ENCODE measurements around the gene RBM23. TPM values are rescaled to one million over a fixed set of nuclear protein-coding genes. Genes with fewer than 3 reads are reported as not detected.
"Not testable (repeated sequence)": the region's sequence is repeated elsewhere in the genome, so short reads cannot be mapped to it uniquely, and the experiment has no call there.

Gene RBM23
- total RNA-seq, 1 experiment from 2014 or later: 63.2 TPM

DNA sequence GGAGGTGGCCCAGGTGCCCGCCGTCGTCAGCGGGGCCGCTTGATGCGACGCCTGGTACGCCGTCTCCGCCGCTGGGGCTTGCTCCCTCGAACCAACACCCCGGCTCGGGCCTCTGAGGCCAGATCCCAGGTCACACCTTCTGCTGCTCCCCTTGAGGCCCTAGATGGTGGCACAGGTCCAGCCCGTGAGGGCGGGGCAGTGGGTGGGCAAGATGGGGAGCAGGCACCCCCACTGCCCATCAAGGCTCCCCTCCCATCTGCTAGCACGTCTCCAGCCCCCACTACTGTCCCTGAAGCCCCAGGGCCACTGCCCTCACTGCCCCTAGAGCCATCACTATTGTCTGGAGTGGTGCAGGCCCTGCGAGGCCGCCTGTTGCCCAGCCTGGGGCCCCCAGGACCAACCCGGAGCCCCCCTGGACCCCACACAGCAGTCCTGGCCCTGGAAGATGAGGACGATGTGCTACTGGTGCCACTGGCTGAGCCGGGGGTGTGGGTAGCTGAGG is 41.9 kb downstream of the RBM23 start:
- in situ Hi-C loops (cut with HindIII; ENCODE audit: low pct_unique_long_range_greater_than_20kb, low sequenced_read_pairs): no loop called here
- no peak for DNase-seq (ENCODE audit: low read depth, low spot score)

- DNase-seq (ENCODE audit: low read depth, low spot score): no peak
- in situ Hi-C loops (cut with HindIII; ENCODE audit: low pct_unique_long_range_greater_than_20kb, low sequenced_read_pairs): no loop called here
Measured at GRCh38 chr14:22875748-22876319, 43.1 kb downstream of the RBM23 start.

DNA sequence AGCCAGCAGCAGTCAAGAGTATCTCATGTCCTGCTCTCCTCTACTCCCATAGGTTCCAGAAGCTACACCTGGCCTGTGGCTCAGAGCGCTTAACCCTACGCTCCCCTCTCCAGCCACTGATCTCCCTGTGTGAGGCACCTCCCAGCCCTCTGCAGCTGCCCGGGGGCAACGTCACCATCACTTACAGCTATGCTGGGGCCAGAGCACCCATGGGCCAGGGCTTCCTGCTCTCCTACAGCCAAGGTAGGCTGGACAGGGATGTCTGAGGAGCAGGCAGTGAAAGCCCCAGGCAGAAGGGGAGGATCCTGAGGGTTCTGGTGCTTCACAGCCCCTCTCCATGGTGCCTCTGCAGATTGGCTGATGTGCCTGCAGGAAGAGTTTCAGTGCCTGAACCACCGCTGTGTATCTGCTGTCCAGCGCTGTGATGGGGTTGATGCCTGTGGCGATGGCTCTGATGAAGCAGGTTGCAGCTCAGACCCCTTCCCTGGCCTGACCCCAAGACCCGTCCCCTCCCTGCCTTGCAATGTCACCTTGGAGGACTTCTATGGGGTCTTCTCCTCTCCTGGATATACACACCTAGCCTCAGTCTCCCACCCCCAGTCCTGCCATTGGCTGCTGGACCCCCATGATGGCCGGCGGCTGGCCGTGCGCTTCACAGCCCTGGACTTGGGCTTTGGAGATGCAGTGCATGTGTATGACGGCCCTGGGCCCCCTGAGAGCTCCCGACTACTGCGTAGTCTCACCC is 43.8 kb downstream of the RBM23 start:
- in situ Hi-C loops (cut with HindIII; ENCODE audit: low pct_unique_long_range_greater_than_20kb, low sequenced_read_pairs): no loop called here
- no peak for DNase-seq (ENCODE audit: low read depth, low spot score)

- in situ Hi-C loops (cut with HindIII; ENCODE audit: low pct_unique_long_range_greater_than_20kb, low sequenced_read_pairs): no loop called here
- DNase-seq (ENCODE audit: low read depth, low spot score): no peak
Measured at GRCh38 chr14:22872833-22873520, 46.0 kb downstream of the RBM23 start.

GRCh38 chr14:22872033-22872832 is 46.7 kb downstream of the RBM23 start:
- DNase-seq (ENCODE audit: low read depth, low spot score): peak; percentile 85
- in situ Hi-C loops (cut with HindIII; ENCODE audit: low pct_unique_long_range_greater_than_20kb, low sequenced_read_pairs): no loop called here

GRCh38 chr14:22871224-22872032 is 47.5 kb downstream of the RBM23 start, which contains the start of gene LRP10:
Gene LRP10 (plus strand): TSS chr14:22871740. CDS start chr14:22872304, 564 bp downstream.
- DNase-seq (ENCODE audit: low read depth, low spot score): peak; percentile 89
- in situ Hi-C loops (cut with HindIII; ENCODE audit: low pct_unique_long_range_greater_than_20kb, low sequenced_read_pairs): no loop called here

DNA sequence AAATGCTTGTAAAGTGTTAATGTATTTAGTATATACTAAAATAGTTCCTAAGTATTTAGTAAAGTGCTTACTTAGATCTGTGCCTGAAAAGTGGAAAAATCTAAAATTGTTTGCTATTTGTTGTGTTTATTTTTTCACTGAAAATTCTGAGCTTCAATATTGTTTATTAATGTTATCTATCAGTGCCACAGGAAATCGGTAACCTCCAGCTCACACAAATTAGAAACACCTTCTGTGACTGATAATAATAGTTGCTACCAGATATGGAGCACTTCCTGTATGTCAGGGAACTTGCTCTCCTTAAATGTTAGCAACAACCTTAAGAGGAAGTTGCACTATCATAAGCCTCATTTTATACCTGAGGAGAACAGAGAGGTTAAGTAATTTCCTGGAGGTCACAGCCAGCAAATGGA is 48.1 kb downstream of the RBM23 start:
- DNase-seq (ENCODE audit: low read depth, low spot score): no peak
- in situ Hi-C loops (cut with HindIII; ENCODE audit: low pct_unique_long_range_greater_than_20kb, low sequenced_read_pairs): no loop called here

GRCh38 chr14:22866874-22867273 is 52.1 kb downstream of the RBM23 start:
- DNase-seq (ENCODE audit: low read depth, low spot score): no peak
- in situ Hi-C loops (cut with HindIII; ENCODE audit: low pct_unique_long_range_greater_than_20kb, low sequenced_read_pairs): no loop called here

DNA sequence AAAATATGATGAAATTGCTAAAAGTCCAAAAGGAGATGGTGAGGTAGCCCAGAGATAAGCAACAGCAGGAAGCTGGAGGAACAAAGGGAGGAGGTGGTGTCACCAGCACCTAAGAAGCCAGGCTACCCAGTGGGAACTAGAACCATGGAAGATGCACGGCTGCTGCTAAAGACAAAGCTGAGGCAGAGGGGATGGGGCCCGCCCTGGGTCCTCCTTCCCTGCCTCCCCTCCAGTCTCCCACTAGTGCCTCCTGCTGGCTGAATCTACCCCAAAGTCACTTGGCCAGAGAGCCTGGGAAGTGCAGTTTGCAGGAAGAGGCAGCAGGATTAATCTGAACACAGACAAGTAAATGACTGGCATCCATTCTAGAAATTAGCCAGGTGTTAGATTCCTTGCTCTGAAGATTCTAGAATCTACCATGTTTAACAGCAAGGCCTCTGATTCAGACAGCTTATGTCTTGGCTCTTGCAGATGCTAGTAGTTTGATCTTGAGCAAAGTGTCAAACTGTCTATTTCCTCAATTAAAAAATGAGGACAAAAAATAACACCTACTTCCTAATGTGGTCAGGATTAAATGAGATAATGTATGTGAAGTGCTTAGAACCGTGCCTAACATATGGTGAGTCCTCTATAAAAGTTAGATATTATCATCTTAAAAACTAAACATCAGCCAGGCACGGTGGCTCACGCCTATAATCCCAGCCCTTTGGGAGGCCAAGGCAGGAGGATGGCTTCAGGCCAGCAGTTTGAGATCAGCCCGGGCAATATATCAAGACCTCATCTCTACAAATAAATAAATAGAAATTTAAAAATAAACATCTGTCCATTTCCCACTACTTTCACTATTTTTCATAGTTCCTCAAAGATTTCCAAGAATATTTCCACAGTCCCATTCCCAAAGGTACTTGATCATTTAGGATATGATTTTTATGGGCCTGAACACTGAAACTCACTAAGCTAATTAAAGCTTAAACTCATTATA is 53.2 kb downstream of the RBM23 start:
- in situ Hi-C loops (cut with HindIII; ENCODE audit: low pct_unique_long_range_greater_than_20kb, low sequenced_read_pairs): no loop called here

DNA sequence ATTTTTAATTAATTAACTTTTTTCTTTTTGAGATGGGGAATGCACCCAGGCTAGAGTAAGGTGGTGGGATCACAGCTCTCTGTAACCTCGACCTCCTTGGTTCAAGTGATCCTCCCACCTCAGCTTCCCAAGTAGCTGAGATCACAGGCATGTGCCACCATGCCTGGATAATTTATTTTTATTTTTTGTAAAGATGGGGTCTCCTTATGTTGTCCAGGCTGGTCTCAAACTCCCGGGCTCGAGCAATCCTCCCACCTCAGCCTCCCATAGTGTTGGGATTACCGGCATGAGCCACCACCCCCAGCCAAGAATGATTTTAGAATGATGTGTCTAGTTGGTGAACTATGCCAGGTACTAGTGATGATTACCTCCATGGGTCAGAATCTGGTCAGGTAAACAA is 54.0 kb downstream of the RBM23 start:
- in situ Hi-C loops (cut with HindIII; ENCODE audit: low pct_unique_long_range_greater_than_20kb, low sequenced_read_pairs): no loop called here
- DNase-seq (ENCODE audit: low read depth, low spot score): no peak

More for the DNA sequence above, 53.2 kb downstream of the RBM23 start:
- peak; percentile 67 for DNase-seq (ENCODE audit: low read depth, low spot score)

GRCh38 chr14:22861651-22862050 is 57.3 kb downstream of the RBM23 start:
- DNase-seq (ENCODE audit: low read depth, low spot score): no peak
- in situ Hi-C loops (cut with HindIII; ENCODE audit: low pct_unique_long_range_greater_than_20kb, low sequenced_read_pairs): no loop called here

DNA sequence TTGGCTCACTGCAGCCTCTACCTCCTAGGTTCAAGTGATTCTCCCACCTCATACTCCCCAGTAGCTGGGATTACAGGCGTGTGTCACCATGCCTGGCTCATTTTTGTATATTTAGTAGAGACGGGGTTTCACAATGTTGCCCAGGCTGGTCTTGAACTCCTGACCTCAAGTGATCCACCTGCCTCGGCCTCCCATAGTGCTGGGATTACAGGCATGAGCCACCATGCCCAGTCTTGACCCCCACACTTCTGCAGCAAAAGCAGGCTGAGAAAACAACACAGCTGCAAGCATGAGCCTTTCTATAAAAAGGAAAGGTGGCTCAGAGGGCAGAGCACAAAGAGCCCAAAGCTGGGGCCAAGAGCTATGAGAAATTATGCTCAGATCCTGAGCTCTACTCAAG is 58.6 kb downstream of the RBM23 start:
- DNase-seq (ENCODE audit: low read depth, low spot score); in situ Hi-C loops (cut with HindIII; ENCODE audit: low pct_unique_long_range_greater_than_20kb, low sequenced_read_pairs): not testable (repeated sequence)

DNA sequence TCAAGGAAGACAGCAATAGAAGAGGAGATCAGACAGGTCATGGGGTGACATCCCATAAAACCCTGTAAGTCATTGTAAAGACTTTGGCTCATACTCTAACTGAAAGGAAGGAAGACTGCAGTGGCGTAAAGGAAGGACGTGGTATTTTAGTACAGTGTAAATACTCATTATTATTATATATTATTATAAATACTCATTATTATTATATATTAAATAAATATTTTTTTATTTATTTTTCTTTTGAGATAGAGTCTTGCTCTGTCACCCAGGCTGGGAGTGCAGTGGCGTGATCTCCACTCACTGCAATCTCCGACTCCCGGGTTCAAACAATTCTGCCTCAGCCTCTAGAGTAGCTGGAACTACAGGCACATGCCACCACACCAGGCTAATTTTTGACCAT is 62.5 kb downstream of the RBM23 start:
- in situ Hi-C loops (cut with HindIII; ENCODE audit: low pct_unique_long_range_greater_than_20kb, low sequenced_read_pairs): no loop called here
- no peak for DNase-seq (ENCODE audit: low read depth, low spot score)

DNA sequence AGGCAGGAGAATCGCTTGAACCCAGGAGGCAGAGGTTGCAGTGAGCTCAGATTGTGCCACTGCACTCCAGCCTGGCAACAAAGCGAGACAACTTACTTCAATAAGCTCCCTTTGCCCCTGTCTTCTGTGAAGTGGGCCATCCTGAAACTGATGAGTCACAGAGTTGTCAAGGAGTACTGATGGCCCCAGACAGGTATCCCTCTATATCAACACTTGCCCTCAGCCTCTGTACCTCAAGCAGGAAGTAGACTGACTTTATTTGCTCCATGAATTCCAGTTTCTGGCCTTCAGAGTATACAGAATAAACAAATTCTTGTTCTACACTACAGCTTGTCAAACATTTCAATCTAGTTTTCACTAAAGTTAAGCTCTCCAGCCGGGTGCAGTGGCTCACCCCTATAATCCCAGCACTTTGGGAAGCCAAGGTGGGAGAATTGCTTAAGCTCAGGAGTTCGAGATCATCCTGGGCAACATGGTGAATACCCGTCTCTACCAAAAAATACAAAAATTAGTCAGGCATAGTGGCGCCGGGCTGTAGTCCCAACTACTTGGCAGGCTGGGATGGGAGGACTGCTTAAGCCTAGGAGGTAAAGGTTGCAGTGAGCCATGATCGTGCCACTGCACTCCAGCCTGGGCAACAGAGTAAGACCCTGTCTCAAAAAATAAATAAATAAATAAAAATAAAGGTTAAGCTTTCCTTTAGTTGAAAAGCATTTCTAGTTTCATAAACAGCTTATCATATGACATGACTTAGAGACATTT is 63.8 kb downstream of the RBM23 start:
- in situ Hi-C loops (cut with HindIII; ENCODE audit: low pct_unique_long_range_greater_than_20kb, low sequenced_read_pairs): no loop called here
- no peak for DNase-seq (ENCODE audit: low read depth, low spot score)

GRCh38 chr14:22854296-22854695 is 64.7 kb downstream of the RBM23 start:
- in situ Hi-C loops (cut with HindIII; ENCODE audit: low pct_unique_long_range_greater_than_20kb, low sequenced_read_pairs); DNase-seq (ENCODE audit: low read depth, low spot score): not testable (repeated sequence)

Measured in SK-MEL-5 (cell line).